ENCODE data around the gene AGT.

DNA sequence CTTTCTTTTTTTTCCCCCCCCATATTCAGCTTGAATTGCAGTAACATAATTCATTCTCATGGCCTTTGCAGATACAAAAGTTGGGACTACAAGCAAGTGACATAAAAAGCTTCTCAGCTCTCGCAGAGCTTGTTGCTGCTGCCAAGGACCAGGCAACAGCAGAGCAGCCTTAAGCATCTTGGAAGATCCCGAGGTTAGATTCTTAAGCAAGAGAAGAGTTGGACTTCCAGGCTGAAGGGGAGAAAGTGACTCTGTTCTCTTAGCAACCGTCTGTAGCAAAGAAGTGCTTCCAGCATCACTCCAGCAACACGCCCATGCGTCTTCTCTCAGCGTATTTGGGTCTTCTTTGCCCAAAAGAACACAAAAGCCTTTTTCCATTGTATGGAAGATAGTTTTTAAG lies 20.7 kb downstream of the AGT start:
- TF ChIP-seq CTCF (IDR thresholded peaks at IDR 0.05), result no peak
- TF ChIP-seq ATF2 (CRISPR knock-in tag; IDR thresholded peaks at IDR 0.05; ENCODE audit: borderline replicate concordance, low read depth), result no peak
- TF ChIP-seq ATF1 (CRISPR knock-in tag; IDR thresholded peaks at IDR 0.05), result no peak
- no peak for TF ChIP-seq E2F4 (CRISPR knock-in tag; IDR thresholded peaks at IDR 0.05; ENCODE audit: borderline replicate concordance, low read depth)
- TF ChIP-seq, protein P1, sequence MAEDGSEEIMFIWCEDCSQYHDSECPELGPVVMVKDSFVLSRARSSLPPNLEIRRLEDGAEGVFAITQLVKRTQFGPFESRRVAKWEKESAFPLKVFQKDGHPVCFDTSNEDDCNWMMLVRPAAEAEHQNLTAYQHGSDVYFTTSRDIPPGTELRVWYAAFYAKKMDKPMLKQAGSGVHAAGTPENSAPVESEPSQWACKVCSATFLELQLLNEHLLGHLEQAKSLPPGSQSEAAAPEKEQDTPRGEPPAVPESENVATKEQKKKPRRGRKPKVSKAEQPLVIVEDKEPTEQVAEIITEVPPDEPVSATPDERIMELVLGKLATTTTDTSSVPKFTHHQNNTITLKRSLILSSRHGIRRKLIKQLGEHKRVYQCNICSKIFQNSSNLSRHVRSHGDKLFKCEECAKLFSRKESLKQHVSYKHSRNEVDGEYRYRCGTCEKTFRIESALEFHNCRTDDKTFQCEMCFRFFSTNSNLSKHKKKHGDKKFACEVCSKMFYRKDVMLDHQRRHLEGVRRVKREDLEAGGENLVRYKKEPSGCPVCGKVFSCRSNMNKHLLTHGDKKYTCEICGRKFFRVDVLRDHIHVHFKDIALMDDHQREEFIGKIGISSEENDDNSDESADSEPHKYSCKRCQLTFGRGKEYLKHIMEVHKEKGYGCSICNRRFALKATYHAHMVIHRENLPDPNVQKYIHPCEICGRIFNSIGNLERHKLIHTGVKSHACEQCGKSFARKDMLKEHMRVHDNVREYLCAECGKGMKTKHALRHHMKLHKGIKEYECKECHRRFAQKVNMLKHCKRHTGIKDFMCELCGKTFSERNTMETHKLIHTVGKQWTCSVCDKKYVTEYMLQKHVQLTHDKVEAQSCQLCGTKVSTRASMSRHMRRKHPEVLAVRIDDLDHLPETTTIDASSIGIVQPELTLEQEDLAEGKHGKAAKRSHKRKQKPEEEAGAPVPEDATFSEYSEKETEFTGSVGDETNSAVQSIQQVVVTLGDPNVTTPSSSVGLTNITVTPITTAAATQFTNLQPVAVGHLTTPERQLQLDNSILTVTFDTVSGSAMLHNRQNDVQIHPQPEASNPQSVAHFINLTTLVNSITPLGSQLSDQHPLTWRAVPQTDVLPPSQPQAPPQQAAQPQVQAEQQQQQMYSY (CRISPR knock-in tag; IDR thresholded peaks at IDR 0.05), result no peak
- TF ChIP-seq, protein P2, sequence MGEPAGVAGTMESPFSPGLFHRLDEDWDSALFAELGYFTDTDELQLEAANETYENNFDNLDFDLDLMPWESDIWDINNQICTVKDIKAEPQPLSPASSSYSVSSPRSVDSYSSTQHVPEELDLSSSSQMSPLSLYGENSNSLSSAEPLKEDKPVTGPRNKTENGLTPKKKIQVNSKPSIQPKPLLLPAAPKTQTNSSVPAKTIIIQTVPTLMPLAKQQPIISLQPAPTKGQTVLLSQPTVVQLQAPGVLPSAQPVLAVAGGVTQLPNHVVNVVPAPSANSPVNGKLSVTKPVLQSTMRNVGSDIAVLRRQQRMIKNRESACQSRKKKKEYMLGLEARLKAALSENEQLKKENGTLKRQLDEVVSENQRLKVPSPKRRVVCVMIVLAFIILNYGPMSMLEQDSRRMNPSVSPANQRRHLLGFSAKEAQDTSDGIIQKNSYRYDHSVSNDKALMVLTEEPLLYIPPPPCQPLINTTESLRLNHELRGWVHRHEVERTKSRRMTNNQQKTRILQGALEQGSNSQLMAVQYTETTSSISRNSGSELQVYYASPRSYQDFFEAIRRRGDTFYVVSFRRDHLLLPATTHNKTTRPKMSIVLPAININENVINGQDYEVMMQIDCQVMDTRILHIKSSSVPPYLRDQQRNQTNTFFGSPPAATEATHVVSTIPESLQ (CRISPR knock-in tag; IDR thresholded peaks at IDR 0.05), result no peak
- no peak for TF ChIP-seq ELF4 (CRISPR knock-in tag; IDR thresholded peaks at IDR 0.05; ENCODE audit: low read depth)
- TF ChIP-seq GTF2I (CRISPR knock-in tag; conservative IDR thresholded peaks at IDR 0.05), result no peak
- no peak for TF ChIP-seq ZBTB21 (CRISPR knock-in tag; IDR thresholded peaks at IDR 0.05; ENCODE audit: borderline replicate concordance)
- TF ChIP-seq NR2C2 (CRISPR knock-in tag; IDR thresholded peaks at IDR 0.05), result no peak
